ENCODE data around the gene WDPCP.
"Not testable (repeated sequence)": the region's sequence is repeated elsewhere in the genome, so short reads cannot be mapped to it uniquely, and the experiment has no call there.

WDPCP gene

DNA sequence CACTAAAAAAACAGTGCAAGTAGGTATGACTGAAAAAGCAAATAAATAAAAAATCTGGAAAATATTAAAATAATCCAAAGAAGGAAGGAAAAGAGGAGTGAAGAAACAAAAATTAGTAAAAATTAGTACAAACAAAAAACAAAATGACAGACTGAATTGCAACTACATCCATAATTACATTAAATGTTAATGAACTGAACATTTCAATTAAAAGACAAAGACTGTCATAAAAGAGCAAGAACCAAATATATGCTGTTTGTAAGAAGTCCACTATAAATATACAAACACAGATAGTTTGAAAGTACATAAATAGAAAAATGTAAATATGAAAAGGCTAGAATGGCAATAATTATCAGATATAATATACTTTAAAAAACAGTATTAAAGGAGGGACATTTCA is 267.6 kb downstream of the WDPCP start:
- TF ChIP-seq CTCF (IDR thresholded peaks at IDR 0.05; ENCODE audit: low read depth, low read length): no peak
- no peak for DNase-seq (ENCODE audit: extremely low read depth, low read depth)

GRCh38 chr2:63310614-63311013 is 277.7 kb downstream of the WDPCP start:
- no peak for TF ChIP-seq CTCF (IDR thresholded peaks at IDR 0.05; ENCODE audit: low read depth, low read length)
- DNase-seq (ENCODE audit: extremely low read depth, low read depth): no peak

DNA sequence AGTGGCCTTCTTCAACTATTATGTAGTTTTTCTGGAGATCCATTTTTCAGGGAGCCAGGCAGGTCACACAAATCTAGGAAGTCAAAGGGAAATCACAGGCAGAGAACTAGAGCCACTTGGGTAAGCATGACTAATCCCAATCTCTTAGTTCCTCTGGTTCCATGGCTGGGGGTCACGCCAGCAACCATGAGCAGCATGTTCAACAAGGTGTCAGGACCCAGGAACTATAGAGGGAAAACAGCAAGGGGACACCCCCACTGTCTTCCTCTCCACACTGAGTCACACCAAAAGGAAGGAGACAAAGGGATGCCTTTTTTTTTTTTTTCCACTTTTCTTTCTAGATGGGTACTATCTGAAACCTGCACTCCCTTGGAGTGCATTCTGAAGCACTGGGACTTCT is 286.8 kb downstream of the WDPCP start:
- no peak for TF ChIP-seq CTCF (IDR thresholded peaks at IDR 0.05; ENCODE audit: low read depth, low read length)
- no peak for DNase-seq (ENCODE audit: extremely low read depth, low read depth)

GRCh38 chr2:63300835-63301234 is 287.4 kb downstream of the WDPCP start:
- TF ChIP-seq CTCF (IDR thresholded peaks at IDR 0.05; ENCODE audit: low read depth, low read length): no peak
- DNase-seq (ENCODE audit: extremely low read depth, low read depth): no peak

DNA sequence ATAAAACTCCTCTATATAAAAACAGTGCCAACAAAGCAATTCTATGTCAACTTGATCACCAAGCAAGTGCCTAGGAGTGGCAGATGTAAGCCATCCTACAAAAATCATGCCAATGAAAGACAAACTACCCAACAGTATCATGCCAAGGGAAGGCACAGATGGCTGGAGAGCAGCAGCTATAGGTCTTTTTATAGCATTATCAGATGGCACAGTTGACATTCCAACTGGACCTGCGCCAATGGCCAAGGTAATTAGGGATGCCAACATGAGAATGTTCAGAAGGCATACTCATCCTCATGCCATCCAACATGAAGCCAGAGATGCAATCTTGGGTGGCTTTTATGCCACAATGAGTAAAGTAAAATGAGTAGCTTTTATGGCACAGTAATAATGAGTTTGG is 300.3 kb downstream of the WDPCP start:
- TF ChIP-seq CTCF (IDR thresholded peaks at IDR 0.05; ENCODE audit: low read depth, low read length): no peak

GRCh38 chr2:63286520-63286919 is 301.8 kb downstream of the WDPCP start:
- not testable (repeated sequence) for DNase-seq (ENCODE audit: extremely low read depth, low read depth)

More for the DNA sequence above, 300.3 kb downstream of the WDPCP start:
- no peak for DNase-seq (ENCODE audit: extremely low read depth, low read depth)

DNA sequence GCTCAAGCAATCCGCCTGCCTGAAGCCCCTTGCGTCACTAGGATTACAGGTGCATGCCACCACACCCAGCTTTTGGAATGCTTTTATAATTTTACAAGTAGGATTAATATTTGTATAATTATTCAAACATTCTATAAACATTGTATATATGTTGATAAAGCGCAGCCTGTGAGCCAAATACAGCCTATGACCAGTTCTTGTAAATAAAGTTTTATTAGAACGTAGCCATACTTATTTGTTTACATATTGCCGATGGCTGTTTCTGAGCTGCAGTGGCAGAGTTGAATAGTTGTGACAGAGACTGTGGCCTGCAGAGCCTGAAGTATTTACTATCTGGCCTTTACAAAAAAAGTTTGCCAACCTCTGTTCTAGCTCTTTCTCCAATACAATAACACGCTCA is 305.0 kb downstream of the WDPCP start:
- no peak for TF ChIP-seq CTCF (IDR thresholded peaks at IDR 0.05; ENCODE audit: low read depth, low read length)

DNA sequence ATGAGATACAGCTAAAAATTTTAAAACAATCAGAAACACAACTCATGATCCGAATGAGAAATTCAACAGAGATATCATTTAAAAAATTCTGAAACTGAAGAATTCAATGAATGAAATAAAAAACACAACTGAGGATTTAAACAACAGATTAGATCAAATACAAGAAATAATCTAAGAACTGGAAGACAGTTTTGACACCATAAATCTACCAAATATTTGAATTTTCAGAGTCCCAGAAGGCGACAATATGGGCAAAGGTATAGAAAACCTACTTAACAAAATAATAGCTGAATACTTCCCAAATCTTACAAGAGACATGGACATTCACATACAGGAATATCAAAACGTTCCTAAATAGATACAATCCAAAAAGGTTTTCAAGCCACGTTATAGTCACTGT is 315.7 kb downstream of the WDPCP start:
- TF ChIP-seq CTCF (IDR thresholded peaks at IDR 0.05; ENCODE audit: low read depth, low read length): no peak
- no peak for DNase-seq (ENCODE audit: extremely low read depth, low read depth)

More for the DNA sequence above, 305.0 kb downstream of the WDPCP start:
- DNase-seq (ENCODE audit: extremely low read depth, low read depth): no peak

Data from AG09319 (cell line).